HL-60 (cell line): Measurements from ENCODE around the gene LRP10.
A peak's percentile ranks its signal among the peaks of the same experiment; 100 is the strongest.

Source experiments
- DNase-seq, 2 experiments: peaks; one replicate each; pipeline ENCODE4 v3.0.0-alpha.2; 2010 to 2020; ENCODE audit warnings: low read depth in 1 of 2, low spot score in 1 of 2
- H3K27ac ChIP-seq: fragments of 250-450 bp; sonication (Bioruptor Pico); replicated peaks from 2 replicates; pipeline ENCODE4 v1.5.1; 2020; ENCODE audit warnings: mild to moderate bottlenecking, moderate library complexity
- H3K27me3 ChIP-seq: fragments of 250-450 bp; sonication (Bioruptor Pico); 2 replicates; pipeline ENCODE4 v1.5.1; 2021; ENCODE audit warnings: mild to moderate bottlenecking, moderate library complexity; ENCODE audit not compliant: insufficient read depth, poor library complexity, severe bottlenecking
- H3K4me3 ChIP-seq: replicated peaks from 2 replicates; pipeline ENCODE4 v1.5.1; 2011; ENCODE audit warnings: mild to moderate bottlenecking, control low read depth, low read length; ENCODE audit not compliant: insufficient read depth
- CTCF ChIP-seq: IDR thresholded peaks from one replicate; pipeline ENCODE4 v1.5.1; 2011; ENCODE audit warnings: low read length, control low read depth, inconsistent platforms; ENCODE audit not compliant: insufficient read depth
- GABPA ChIP-seq: IDR thresholded peaks from 2 replicates; pipeline ENCODE4 v1.6.1; 2012; ENCODE audit warnings: low read depth
- POLR2AphosphoS5 ChIP-seq: IDR thresholded peaks from 2 replicates; pipeline ENCODE4 v1.6.1; 2012; ENCODE audit warnings: low read depth
- REST ChIP-seq: IDR thresholded peaks from 2 replicates; pipeline ENCODE4 v1.6.1; 2012; ENCODE audit warnings: low read depth; ENCODE audit not compliant: insufficient replicate concordance
- SPI1 ChIP-seq: IDR thresholded peaks from 2 replicates; pipeline ENCODE4 v1.6.1; 2012; ENCODE audit warnings: low read depth, mild to moderate bottlenecking, borderline replicate concordance

The LRP10 gene

DNA sequence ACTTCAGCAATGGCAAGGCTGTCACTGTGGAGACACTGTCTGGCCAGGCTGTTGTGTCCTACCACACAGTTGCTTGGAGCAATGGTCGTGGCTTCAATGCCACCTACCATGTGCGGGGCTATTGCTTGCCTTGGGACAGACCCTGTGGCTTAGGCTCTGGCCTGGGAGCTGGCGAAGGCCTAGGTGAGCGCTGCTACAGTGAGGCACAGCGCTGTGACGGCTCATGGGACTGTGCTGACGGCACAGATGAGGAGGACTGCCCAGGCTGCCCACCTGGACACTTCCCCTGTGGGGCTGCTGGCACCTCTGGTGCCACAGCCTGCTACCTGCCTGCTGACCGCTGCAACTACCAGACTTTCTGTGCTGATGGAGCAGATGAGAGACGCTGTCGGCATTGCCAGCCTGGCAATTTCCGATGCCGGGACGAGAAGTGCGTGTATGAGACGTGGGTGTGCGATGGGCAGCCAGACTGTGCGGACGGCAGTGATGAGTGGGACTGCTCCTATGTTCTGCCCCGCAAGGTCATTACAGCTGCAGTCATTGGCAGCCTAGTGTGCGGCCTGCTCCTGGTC is 4.3 kb downstream of the LRP10 start:
- Histone ChIP-seq H3K27ac (no peak overlapping the region), H3K27me3 (no peaks in the 10 kb centered on the region), H3K4me3 (no peak overlapping the region)
- DNase-seq = no peak
- TF ChIP-seq POLR2AphosphoS5 = no peak
- no peak for TF ChIP-seq CTCF
- TF ChIP-seq REST = no peak
- TF ChIP-seq SPI1 = no peak
- no peak for TF ChIP-seq GABPA

- Histone ChIP-seq H3K27ac (no peak overlapping the region), H3K27me3 (no peaks in the 10 kb centered on the region), H3K4me3 (no peak overlapping the region)
- DNase-seq = no peak
- TF ChIP-seq CTCF (no peak), REST (no peak), POLR2AphosphoS5 (no peak), GABPA (no peak), SPI1 (no peak)
These were observed 5.5 kb downstream of the LRP10 start for GRCh38 chr14:22877000-22877501.

GRCh38 chr14:22878271-22879246 is 7.0 kb downstream of the LRP10 start:
- Histone ChIP-seq H3K27me3 (no peaks in the 10 kb centered on the region), H3K27ac (no peak overlapping the region), H3K4me3 (no peak overlapping the region)
- TF ChIP-seq CTCF = no peak
- TF ChIP-seq SPI1 = no peak
- no peak for TF ChIP-seq POLR2AphosphoS5
- no peak for TF ChIP-seq REST
- TF ChIP-seq GABPA = no peak
- peak; percentile 25 to 35 for DNase-seq
